K562 (cell line): Measurements from ENCODE around the gene TBX6. TPM values are rescaled to one million over a fixed set of nuclear protein-coding genes. Genes with fewer than 3 reads are reported as not detected.
A peak's percentile ranks its signal among the peaks of the same experiment; 100 is the strongest.

ENCODE experiments used
- BMI1 ChIP-seq: fragments of 150-350 bp; IDR thresholded peaks from 2 replicates; pipeline ENCODE4 v1.6.1; 2014; ENCODE audit warnings: low read length
- DNMT1 ChIP-seq: fragments of 450-650 bp; IDR thresholded peaks from 2 replicates; pipeline ENCODE4 v1.6.1; 2016; ENCODE audit warnings: antibody characterized with exemption, mild to moderate bottlenecking
- FOXA1 ChIP-seq: fragments of 450-650 bp; IDR thresholded peaks from 2 replicates; pipeline ENCODE4 v1.6.1; 2016; ENCODE audit warnings: mild to moderate bottlenecking, borderline replicate concordance
- FOXK1 ChIP-seq: sonication (generic); formaldehyde crosslinking; IDR thresholded peaks from 2 replicates; pipeline ENCODE4 v1.8.0; 2022; ENCODE audit warnings: missing genetic modification reagents, mild to moderate bottlenecking, borderline replicate concordance
- HCFC1 ChIP-seq: IDR thresholded peaks from 2 replicates; pipeline ENCODE4 v1.6.1; 2012; ENCODE audit warnings: low read depth, low read length, improper control_type of control experiment
- HDGF ChIP-seq: fragments of 450-650 bp; IDR thresholded peaks from 2 replicates; pipeline ENCODE4 v1.6.1; 2016
- ILK ChIP-seq: fragments of 450-650 bp; IDR thresholded peaks from 2 replicates; pipeline ENCODE4 v1.6.1; 2016; ENCODE audit warnings: missing genetic modification characterization, low read depth, mild to moderate bottlenecking, missing compliant biosample characterization, moderate library complexity, borderline replicate concordance
- KHSRP ChIP-seq: fragments of 450-650 bp; IDR thresholded peaks from 2 replicates; pipeline ENCODE4 v1.6.1; 2017
- MCM5 ChIP-seq: fragments of 450-650 bp; IDR thresholded peaks from 2 replicates; pipeline ENCODE4 v1.6.1; 2016; ENCODE audit warnings: low read depth
- MECOM ChIP-seq: fragments of 250-450 bp; sonication (Bioruptor Pico); IDR thresholded peaks from 2 replicates; pipeline ENCODE4 v1.8.0; 2022; ENCODE audit warnings: inconsistent platforms
- MTA1 ChIP-seq: fragments of 450-650 bp; IDR thresholded peaks from 2 replicates; pipeline ENCODE4 v1.6.1; 2017; ENCODE audit warnings: borderline replicate concordance
- MTA2 ChIP-seq: fragments of 450-650 bp; IDR thresholded peaks from 2 replicates; pipeline ENCODE4 v1.6.1; 2016; ENCODE audit warnings: low read depth
- POLR2G ChIP-seq: fragments of 200-400 bp; formaldehyde crosslinking; IDR thresholded peaks from 2 replicates; pipeline ENCODE4 v1.6.1; 2017; ENCODE audit warnings: low read depth, mild to moderate bottlenecking, antibody characterized with exemption, low read length, moderate library complexity
- PURB ChIP-seq: sonication (generic); formaldehyde crosslinking; IDR thresholded peaks from 2 replicates; pipeline ENCODE4 v1.9.0; 2021; ENCODE audit warnings: low read depth, mild to moderate bottlenecking, missing genetic modification reagents
- RBFOX2 ChIP-seq: fragments of 200-400 bp; formaldehyde crosslinking; IDR thresholded peaks from 2 replicates; pipeline ENCODE4 v1.6.1; 2017; ENCODE audit warnings: low read depth, mild to moderate bottlenecking, low read length, moderate library complexity
- RUNX1 ChIP-seq: sonication (generic); IDR thresholded peaks from 2 replicates; pipeline ENCODE4 v1.6.1; 2016; ENCODE audit warnings: antibody characterized with exemption, low read depth
- SOX6 ChIP-seq: fragments of 450-650 bp; IDR thresholded peaks from 2 replicates; pipeline ENCODE4 v1.6.1; 2014; ENCODE audit warnings: mild to moderate bottlenecking
- TBL1XR1 ChIP-seq, 2 experiments: IDR thresholded peaks; 2 replicates each; pipeline ENCODE4 v1.6.1; 2012; ENCODE audit warnings: improper control_type of control experiment in 2 of 2, low read length in 2 of 2, mild to moderate bottlenecking in 1 of 2
- TCF3 ChIP-seq: sonication (generic); formaldehyde crosslinking; IDR thresholded peaks from 2 replicates; pipeline ENCODE4 v1.4.0; 2020; ENCODE audit warnings: mild to moderate bottlenecking, missing genetic modification reagents
- XRCC5 ChIP-seq: fragments of 200-400 bp; formaldehyde crosslinking; IDR thresholded peaks from 2 replicates; pipeline ENCODE4 v1.6.1; 2017; ENCODE audit warnings: low read depth, mild to moderate bottlenecking, low read length
- ZNF184 ChIP-seq: sonication (generic); formaldehyde crosslinking; IDR thresholded peaks from 2 replicates; pipeline ENCODE4 v1.5.0; 2020; ENCODE audit warnings: missing genetic modification reagents
- ZNF263 ChIP-seq: sonication (generic); formaldehyde crosslinking; IDR thresholded peaks from 2 replicates; pipeline ENCODE4 v1.8.0; 2022; ENCODE audit warnings: mild to moderate bottlenecking, missing genetic modification reagents, borderline replicate concordance
- polyA plus RNA-seq, 8 experiments: library from polyadenylated mRNA; depleted of rRNA in 4 of 8; stranded (reverse) in 5 of 8; unstranded in 3 of 8; fragments of >200 nt; fragmentation: Nextera tagmentation in 2 of 8; fragmentation: Illumina TruSeq in 1 of 8; extraction: Ambion mirVana in 2 of 8; extraction: Trizol in 1 of 8; gene quantifications; 2 replicates each; pipeline versions ENCODE4 v1.2.1 to v1.2.3, GENCODE V29; 2011 to 2014; ENCODE audit warnings: inconsistent platforms in 1 of 8, missing spikeins in 1 of 8
- total RNA-seq, 7 experiments: library from RNA; depleted of rRNA in 6 of 7; stranded (reverse); fragments of >200 nt in 6 of 7; fragmentation: Illumina TruSeq in 2 of 7; extraction: Trizol in 2 of 7; gene quantifications; 2 replicates each; pipeline versions ENCODE4 v1.2.1 to v1.2.3, GENCODE V29; 2011 to 2021; ENCODE audit warnings: low replicate concordance in 1 of 7
- TF ChIP-seq, protein P1 (sequence below): sonication (generic); formaldehyde crosslinking; IDR thresholded peaks from 2 replicates; pipeline ENCODE4 v1.8.1; 2023; ENCODE audit warnings: mild to moderate bottlenecking, missing genetic modification reagents
- TF ChIP-seq, protein P2 (sequence below): fragments of 450-650 bp; formaldehyde crosslinking; IDR thresholded peaks from 2 replicates; pipeline ENCODE4 v1.4.0; 2020; ENCODE audit warnings: mild to moderate bottlenecking
- TF ChIP-seq, protein P3 (sequence below): conservative IDR thresholded peaks from 2 replicates; pipeline ENCODE4 v1.6.1; 2011; ENCODE audit warnings: low read depth, mild to moderate bottlenecking, low read length; ENCODE audit not compliant: control insufficient read depth

Gene TBX6
- total and polyA plus RNA-seq, 9 of the 15 experiments (the other 6 are each of a cell fraction or from before 2014, with no cell fraction given): 0.07 to 0.58 (median 0.11) TPM; not detected in 2

DNA sequence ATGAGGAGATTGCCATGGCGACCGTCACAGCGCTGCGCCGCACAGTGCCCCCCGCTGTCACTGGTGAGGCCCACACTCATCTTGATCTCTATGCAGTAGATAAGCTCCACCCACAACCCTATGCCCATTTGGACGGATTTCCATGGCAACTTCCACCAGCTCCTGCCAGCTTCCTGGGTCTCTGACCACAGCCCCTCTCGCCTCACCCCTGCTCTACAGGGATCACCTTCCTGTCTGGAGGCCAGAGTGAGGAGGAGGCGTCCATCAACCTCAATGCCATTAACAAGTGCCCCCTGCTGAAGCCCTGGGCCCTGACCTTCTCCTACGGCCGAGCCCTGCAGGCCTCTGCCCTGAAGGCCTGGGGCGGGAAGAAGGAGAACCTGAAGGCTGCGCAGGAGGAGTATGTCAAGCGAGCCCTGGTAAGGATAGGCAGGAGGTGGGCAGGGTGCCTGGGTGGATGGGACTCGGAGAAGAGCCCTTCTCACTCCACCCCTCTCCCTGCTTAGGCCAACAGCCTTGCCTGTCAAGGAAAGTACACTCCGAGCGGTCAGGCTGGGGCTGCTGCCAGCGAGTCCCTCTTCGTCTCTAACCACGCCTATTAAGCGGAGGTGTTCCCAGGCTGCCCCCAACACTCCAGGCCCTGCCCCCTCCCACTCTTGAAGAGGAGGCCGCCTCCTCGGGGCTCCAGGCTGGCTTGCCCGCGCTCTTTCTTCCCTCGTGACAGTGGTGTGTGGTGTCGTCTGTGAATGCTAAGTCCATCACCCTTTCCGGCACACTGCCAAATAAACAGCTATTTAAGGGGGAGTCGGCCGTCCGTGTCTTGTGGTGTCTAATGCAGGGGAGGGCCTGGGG is 21.9 kb downstream of the TBX6 start (continued):
- TF ChIP-seq, protein P1, sequence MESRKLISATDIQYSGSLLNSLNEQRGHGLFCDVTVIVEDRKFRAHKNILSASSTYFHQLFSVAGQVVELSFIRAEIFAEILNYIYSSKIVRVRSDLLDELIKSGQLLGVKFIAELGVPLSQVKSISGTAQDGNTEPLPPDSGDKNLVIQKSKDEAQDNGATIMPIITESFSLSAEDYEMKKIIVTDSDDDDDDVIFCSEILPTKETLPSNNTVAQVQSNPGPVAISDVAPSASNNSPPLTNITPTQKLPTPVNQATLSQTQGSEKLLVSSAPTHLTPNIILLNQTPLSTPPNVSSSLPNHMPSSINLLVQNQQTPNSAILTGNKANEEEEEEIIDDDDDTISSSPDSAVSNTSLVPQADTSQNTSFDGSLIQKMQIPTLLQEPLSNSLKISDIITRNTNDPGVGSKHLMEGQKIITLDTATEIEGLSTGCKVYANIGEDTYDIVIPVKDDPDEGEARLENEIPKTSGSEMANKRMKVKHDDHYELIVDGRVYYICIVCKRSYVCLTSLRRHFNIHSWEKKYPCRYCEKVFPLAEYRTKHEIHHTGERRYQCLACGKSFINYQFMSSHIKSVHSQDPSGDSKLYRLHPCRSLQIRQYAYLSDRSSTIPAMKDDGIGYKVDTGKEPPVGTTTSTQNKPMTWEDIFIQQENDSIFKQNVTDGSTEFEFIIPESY (CRISPR knock-in tag): no peak
- no peak for TF ChIP-seq ZNF184 (CRISPR knock-in tag)
- no peak for TF ChIP-seq FOXA1
- no peak for TF ChIP-seq MCM5
- TF ChIP-seq ZNF263 (CRISPR knock-in tag): 0 out of 2 replicates have a peak, but pooled peaks have one; percentile 18
- TF ChIP-seq RUNX1: no peak
- no peak for TF ChIP-seq ILK
- no peak for TF ChIP-seq HDGF
- TF ChIP-seq KHSRP: no peak
- TF ChIP-seq, protein P2, sequence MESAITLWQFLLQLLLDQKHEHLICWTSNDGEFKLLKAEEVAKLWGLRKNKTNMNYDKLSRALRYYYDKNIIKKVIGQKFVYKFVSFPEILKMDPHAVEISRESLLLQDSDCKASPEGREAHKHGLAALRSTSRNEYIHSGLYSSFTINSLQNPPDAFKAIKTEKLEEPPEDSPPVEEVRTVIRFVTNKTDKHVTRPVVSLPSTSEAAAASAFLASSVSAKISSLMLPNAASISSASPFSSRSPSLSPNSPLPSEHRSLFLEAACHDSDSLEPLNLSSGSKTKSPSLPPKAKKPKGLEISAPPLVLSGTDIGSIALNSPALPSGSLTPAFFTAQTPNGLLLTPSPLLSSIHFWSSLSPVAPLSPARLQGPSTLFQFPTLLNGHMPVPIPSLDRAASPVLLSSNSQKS (CRISPR knock-in tag): no peak
- peak; percentile 56 for TF ChIP-seq POLR2G
- TF ChIP-seq SOX6: no peak
- TF ChIP-seq PURB (CRISPR knock-in tag): no peak
- TF ChIP-seq TBL1XR1 (IDR thresholded peaks at IDR 0.05; ENCODE audit: low read length in 2 of 2): no peak
- no peak for TF ChIP-seq FOXK1
- TF ChIP-seq HCFC1: no peak
- TF ChIP-seq, protein P3, sequence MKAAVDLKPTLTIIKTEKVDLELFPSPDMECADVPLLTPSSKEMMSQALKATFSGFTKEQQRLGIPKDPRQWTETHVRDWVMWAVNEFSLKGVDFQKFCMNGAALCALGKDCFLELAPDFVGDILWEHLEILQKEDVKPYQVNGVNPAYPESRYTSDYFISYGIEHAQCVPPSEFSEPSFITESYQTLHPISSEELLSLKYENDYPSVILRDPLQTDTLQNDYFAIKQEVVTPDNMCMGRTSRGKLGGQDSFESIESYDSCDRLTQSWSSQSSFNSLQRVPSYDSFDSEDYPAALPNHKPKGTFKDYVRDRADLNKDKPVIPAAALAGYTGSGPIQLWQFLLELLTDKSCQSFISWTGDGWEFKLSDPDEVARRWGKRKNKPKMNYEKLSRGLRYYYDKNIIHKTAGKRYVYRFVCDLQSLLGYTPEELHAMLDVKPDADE: no peak
- TF ChIP-seq XRCC5: no peak
- TF ChIP-seq BMI1: no peak
- peak; percentile 59 for TF ChIP-seq RBFOX2
- no peak for TF ChIP-seq TCF3
- no peak for TF ChIP-seq MTA2
- no peak for TF ChIP-seq DNMT1
- no peak for TF ChIP-seq MECOM (CRISPR knock-in tag)
- no peak for TF ChIP-seq MTA1
